Thyroid gland (tissue), 4 donors: ENCODE data around the gene ST7.

Experiments
- POLR2A ChIP-seq, 2 donors: fragments of 450-650 bp; IDR thresholded peaks; one replicate each; pipeline ENCODE4 v1.6.1; 2017; ENCODE audit warnings: antibody characterized with exemption in 2 of 2, mild to moderate bottlenecking in 2 of 2, moderate library complexity in 1 of 2
- TF ChIP-seq, protein P1 (sequence below), 6 experiments: fragments of 200-600 bp in 3 of 6; fragments of 450-650 bp in 3 of 6; sonication (generic) in 3 of 6; IDR thresholded peaks; one replicate each; pipeline ENCODE4 v1.5.1; 2016 to 2019; ENCODE audit warnings: antibody characterized with exemption in 6 of 6, mild to moderate bottlenecking in 2 of 6, inconsistent platforms in 1 of 6, moderate library complexity in 1 of 6

DNA sequence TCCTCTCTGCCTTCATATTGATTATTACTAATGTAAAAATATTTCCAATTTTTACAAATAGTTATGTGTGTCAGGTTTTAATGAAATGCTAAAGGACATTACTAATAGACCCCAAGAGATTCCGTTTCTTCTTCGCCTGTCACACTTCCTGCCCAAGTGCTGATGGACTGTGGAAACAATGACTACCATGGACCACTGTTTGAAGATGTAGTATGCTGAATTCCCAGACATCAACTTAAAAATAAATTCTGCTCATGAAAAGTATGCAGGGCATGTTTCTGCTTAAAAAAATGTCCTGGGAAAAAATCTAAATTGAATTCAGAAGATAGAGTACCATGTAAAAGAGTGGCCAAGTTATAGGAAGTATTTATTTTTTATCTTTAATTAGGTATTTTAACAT, 52.1 kb downstream of the ST7 start:
- TF ChIP-seq, protein P1, sequence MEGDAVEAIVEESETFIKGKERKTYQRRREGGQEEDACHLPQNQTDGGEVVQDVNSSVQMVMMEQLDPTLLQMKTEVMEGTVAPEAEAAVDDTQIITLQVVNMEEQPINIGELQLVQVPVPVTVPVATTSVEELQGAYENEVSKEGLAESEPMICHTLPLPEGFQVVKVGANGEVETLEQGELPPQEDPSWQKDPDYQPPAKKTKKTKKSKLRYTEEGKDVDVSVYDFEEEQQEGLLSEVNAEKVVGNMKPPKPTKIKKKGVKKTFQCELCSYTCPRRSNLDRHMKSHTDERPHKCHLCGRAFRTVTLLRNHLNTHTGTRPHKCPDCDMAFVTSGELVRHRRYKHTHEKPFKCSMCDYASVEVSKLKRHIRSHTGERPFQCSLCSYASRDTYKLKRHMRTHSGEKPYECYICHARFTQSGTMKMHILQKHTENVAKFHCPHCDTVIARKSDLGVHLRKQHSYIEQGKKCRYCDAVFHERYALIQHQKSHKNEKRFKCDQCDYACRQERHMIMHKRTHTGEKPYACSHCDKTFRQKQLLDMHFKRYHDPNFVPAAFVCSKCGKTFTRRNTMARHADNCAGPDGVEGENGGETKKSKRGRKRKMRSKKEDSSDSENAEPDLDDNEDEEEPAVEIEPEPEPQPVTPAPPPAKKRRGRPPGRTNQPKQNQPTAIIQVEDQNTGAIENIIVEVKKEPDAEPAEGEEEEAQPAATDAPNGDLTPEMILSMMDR (IDR thresholded peaks at IDR 0.05), result no peak
- no peak for TF ChIP-seq POLR2A (IDR thresholded peaks at IDR 0.05)
